ENCODE results near the gene STARD10. TPM values are rescaled to one million over a fixed set of nuclear protein-coding genes. Genes with fewer than 3 reads are reported as not detected.

Gene STARD10
- total and polyA plus RNA-seq, 9 of the 15 experiments (the other 6 are each of a cell fraction or from before 2014, with no cell fraction given) = 0.15 to 52.9 (median 32.3) TPM

- Histone ChIP-seq H3K27me3 (ENCODE audit: control insufficient read depth in 2 of 2, insufficient read depth in 2 of 2, low read length in 2 of 2) (no peaks in the 10 kb centered on the region), H4K20me1 (replicated peaks; ENCODE audit: control insufficient read depth, insufficient read depth, low read length) (no peaks in the 10 kb centered on the region), H3K79me2 (ENCODE audit: control insufficient read depth, insufficient read depth, low read length) (no peaks in the 10 kb centered on the region), H3K4me1 (replicated peaks in 1 of 2; ENCODE audit: control insufficient read depth in 2 of 2, insufficient read depth in 2 of 2, low read length in 2 of 2) (peaks cover 0 to 27% of the 10 kb centered on the region in 2 experiments; a peak in 2 of 5 replicates), H3K27ac (ENCODE audit: extremely low read depth, low read depth, low read length) (no peak overlapping the region), H3K4me2 (ENCODE audit: insufficient read depth, low read length) (no peak overlapping the region), H3K9me3 (replicated peaks; ENCODE audit: control insufficient read depth, insufficient read depth, low read depth, low read length) (no peaks in the 10 kb centered on the region), H2AFZ (ENCODE audit: low read depth, low read length) (no peak overlapping the region), H3K36me3 (ENCODE audit: control insufficient read depth, insufficient read depth, low read length) (no peaks in the 10 kb centered on the region), H3K9me1 (ENCODE audit: control insufficient read depth, insufficient read depth, low read length) (no peaks in the 10 kb centered on the region), H3K4me3 (no peak overlapping the region), H3K9ac (ENCODE audit: insufficient read depth in 1 of 2, low read depth in 2 of 2, low read length in 2 of 2) (no peak overlapping the region)
- POLR2A ChIA-PET = interaction anchor here (1.0 to 1.1 kb wide), 3 partner anchors 11 to 97 kb away, joined by 3 to 4 read pairs (median 4); no protein-coding TSS in a partner anchor
- ATAC-seq (no peak), DNase-seq (ENCODE audit: extremely low read depth in 1 of 4, low spot score in 3 of 4) (no peak), FAIRE-seq (no peak)
- no TSS peak for BruUV-seq (replicated peaks)
- in situ Hi-C loops (cut with MboI) = loop anchor here (5.0 kb wide), 1 partner anchor 415 kb away; no protein-coding TSS in a partner anchor
- TF ChIP-seq PRMT5 (CRISPR knock-in tag; IDR thresholded peaks at IDR 0.05) (no peak), MBD2 (IDR thresholded peaks at IDR 0.05; ENCODE audit: borderline replicate concordance, low read depth) (no peak), ZNF583 (CRISPR knock-in tag; IDR thresholded peaks at IDR 0.05) (no peak), GTF2A2 (tag; IDR thresholded peaks at IDR 0.05) (no peak), HINFP (tag; conservative IDR thresholded peaks at IDR 0.05; ENCODE audit: low read depth) (no peak), ZNF695 (CRISPR knock-in tag; IDR thresholded peaks at IDR 0.05) (no peak), ETV1 (tag; conservative IDR thresholded peaks at IDR 0.05; ENCODE audit: low read depth) (no peak), ZNF174 (CRISPR knock-in tag; IDR thresholded peaks at IDR 0.05) (no peak), ZSCAN32 (CRISPR knock-in tag; IDR thresholded peaks at IDR 0.05) (no peak), RFX1 (IDR thresholded peaks at IDR 0.05) (no peak), TGIF2 (CRISPR knock-in tag; IDR thresholded peaks at IDR 0.05) (no peak), CHAMP1 (IDR thresholded peaks at IDR 0.05) (no peak), ZNF830 (CRISPR knock-in tag; IDR thresholded peaks at IDR 0.05) (no peak), ZNF121 (CRISPR knock-in tag; conservative IDR thresholded peaks at IDR 0.05) (no peak), BRF1 (IDR thresholded peaks at IDR 0.05; ENCODE audit: borderline replicate concordance, extremely low read depth, insufficient read length) (no peak)
- TF ChIP-seq, protein P1, sequence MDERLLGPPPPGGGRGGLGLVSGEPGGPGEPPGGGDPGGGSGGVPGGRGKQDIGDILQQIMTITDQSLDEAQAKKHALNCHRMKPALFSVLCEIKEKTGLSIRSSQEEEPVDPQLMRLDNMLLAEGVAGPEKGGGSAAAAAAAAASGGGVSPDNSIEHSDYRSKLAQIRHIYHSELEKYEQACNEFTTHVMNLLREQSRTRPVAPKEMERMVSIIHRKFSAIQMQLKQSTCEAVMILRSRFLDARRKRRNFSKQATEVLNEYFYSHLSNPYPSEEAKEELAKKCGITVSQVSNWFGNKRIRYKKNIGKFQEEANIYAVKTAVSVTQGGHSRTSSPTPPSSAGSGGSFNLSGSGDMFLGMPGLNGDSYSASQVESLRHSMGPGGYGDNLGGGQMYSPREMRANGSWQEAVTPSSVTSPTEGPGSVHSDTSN (CRISPR knock-in tag; IDR thresholded peaks at IDR 0.05; ENCODE audit: low read depth) = no peak
- TF ChIP-seq, protein P1 (tag; conservative IDR thresholded peaks at IDR 0.05; ENCODE audit: low read depth) = no peak
- CTCF ChIA-PET (ENCODE audit: low intra/inter-chr PET ratio) = no interaction called here
- intact Hi-C loops (cut with micrococcal nuclease) = no loop called here
- 60% methylated on average over 8 of the region's 8 CpGs for WGBS (ENCODE audit: insufficient coverage, low coverage, missing lambda C conversion rate)
Observed at GRCh38 chr11:72826942-72827480, 33.2 kb upstream of the STARD10 start.

Data from K562 (cell line).